ENCODE measurements around the gene MBD3L1.

MBD3L1 gene

DNA sequence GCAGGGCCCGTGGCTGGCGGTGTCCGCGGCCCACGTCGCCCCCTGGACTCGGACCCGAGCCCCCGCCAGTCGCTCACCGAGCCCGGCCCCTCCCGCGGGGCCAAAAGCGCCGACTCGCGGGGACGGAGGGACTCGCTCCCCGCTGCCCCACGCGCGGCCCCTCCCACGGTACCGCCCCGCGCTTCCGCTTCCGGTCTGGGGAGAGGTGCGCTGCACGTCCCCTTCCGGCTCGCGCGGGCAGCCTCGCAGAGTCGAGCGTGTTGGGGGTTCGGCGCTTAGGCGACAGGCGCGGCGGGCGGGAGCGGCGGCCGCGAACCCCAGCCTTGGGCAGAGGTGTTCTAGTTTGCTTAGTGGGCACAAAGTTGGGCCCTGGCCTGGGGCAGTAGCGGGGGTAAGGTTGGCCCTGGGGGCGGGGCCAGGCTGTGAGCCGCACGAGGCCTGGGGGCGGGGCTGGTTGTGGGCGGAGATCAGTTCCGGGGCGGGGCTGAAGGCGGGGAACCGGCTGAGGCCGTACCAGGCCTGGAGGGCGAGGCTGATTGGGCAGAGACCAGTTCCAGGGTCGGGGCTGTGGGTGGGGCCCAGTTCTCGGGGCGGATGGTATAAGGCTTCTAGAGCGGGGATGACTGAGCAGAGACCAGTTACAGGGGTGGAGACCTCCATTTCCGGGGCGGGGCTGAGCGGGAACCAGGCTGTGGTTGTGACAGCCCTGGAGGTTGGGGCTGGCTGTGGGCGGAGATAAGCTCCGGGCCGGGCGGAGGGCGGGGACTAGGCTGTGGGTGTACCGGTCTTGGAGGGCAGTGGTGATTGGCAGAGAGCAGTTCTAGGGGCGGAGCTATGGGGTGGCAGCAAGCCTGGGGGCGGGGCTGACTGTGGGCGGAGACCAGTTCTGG is at the start of gene MBD3L1, which contains the start of gene ZNF558:
Gene MBD3L1, plus strand, starts transcription at position 246 of the 890 bp plus-strand sequence. CDS start 10,302 bp downstream, outside the sequence.
Gene ZNF558, minus strand, starts transcription at position 173 of the 890 bp plus-strand sequence. CDS start 9,645 bp downstream, outside the sequence.
- no peak for DNase-seq

- no peak for DNase-seq
Observed at GRCh38 chr19:8794823-8795222, 37.4 kb upstream of the MBD3L1 start.

DNA sequence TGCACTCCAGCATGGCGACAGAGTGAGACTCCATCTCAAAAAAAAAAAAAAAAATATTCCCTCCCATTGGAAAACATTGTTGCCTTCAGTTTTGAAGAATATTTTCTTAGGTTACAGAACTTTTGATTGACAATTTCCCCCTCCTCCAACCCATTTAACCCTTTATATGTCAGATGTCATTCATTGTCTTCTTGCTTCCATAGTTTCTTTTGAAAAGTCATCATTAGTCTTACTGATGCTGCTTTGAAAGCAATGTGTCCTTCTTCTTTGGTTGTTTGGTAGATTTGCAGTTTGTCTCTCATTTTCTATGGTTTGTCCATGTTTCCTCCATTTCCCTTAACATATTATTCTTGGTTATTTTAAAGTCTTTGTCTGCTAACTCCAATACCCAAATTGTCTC is 25.5 kb upstream of the MBD3L1 start:
- no peak for DNase-seq

DNA sequence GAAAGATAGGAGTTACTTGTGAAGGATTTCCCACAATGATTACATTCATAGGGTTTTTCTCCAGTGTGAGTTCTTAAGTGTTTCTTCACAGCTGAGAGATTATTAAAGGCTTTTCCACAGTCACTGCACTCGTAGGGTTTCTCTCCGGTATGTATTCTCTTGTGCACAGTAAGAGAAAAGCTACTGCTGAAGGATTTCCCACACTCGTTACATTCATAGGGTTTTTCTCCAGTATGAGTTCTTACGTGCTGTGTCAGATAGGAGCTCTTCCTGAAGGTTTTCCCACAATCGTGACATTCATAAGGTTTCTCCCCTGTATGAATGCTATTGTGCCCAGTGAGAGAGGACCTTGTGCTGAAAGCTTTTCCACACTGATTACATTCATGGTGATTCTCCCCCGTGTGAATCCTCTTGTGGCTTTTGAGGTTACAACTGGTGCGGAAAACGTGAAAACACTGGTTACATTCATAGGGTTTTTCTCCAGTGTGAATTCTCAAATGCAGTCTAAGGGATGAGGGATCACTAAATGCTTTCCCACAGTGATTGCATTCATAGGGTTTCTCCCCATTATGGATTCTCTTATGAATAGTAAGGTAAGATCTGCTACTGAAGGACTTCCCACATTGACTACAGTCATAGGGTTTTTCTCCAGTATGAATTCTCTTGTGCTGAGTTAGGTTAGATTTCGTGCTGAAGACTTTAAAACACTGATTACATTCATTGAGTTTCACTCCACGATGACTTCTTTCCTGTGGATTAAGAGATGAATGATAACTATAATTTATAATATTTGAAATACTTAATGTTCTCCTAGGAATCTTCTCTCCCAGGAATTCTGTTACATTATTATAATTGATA is 20.6 kb upstream of the MBD3L1 start:
- no peak for DNase-seq

- DNase-seq, result no peak
Observed at GRCh38 chr19:8814176-8814575, 18.0 kb upstream of the MBD3L1 start.

DNA sequence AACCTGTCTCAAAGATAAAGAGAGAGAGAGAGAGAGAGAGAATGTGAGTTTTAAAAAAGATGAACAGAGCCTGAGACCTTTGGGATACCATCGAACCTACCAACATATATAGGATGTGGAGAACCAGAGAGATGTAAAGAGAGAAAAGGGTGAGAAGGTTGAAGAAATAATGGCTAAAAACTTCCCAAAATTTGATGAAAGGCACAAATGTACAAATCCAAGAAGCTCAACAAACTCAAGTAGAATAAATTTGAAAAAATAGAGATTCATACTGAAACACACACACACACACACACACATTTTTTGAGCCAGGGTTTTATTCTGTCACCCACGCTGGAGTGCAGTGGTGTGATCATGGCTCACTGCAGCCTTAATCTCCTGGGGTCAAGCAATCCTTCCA is 16.4 kb upstream of the MBD3L1 start:
- no peak for DNase-seq

- no peak for DNase-seq
Observed at GRCh38 chr19:8820234-8820633, 11.9 kb upstream of the MBD3L1 start.

DNA sequence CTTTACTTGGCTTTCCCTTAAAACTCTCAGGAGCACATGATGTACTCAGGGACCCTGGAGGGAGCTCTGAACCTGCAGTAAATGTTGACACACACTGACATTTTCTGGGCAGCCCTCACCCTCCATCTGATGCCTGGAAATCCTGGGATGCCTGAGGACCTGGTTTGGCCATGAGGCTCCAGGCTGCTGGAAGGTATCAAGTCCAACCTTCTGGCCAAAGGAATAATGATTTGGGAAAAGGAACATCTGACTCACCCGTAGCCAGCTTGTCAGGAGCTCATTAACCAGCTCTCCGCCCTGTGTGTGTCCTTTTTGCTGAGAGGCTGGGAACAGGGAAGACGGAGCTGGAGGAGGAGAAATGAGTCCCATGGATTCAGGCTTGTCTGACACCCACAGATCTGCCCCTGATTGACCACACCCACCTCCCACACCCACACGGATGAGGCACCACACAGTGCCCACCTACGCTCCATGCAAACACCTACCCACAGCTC is 10.4 kb upstream of the MBD3L1 start:
- DNase-seq, result no peak

- DNase-seq, result no peak
Observed at GRCh38 chr19:8826371-8826770, 5.8 kb upstream of the MBD3L1 start.

DNA sequence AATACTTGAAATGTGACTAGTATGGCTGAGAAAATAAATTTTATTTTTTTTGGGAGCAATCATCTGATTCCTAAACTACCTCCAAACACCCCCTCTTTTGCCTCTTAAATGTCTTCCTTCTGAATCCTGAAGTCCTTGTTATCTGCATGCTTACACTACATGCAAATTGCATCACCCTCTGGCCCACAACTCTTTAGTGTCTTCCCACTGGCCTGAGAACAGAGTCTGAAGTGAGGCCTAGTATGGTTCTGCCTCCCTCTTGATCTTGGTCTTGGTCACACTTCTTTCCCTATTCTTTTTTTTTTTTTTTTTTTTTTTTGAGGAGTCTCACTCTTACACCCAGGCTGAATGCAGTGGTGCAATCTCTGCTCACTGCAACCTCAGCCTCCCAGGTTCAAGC is 4.9 kb upstream of the MBD3L1 start:
- no peak for DNase-seq

DNA sequence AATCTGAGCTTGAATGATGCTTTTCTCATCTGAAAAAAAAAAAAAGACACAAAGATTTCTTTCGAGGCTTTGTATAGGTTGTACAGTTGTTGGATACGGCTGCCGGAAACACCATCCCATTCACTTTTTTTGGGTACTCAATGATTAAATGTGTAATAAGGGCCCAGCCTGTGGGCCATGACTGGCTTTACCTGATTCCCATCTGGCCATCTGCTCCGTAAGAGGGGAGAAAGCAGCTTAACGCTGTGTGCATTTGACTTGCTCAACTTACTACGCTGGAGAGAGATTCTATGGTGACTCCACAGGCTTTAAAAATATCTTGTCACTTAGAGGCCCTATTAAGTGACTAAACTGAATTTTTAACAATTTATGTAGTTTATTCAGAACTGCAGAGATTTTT is 804 bp upstream of the MBD3L1 start:
- no peak for DNase-seq

DNA sequence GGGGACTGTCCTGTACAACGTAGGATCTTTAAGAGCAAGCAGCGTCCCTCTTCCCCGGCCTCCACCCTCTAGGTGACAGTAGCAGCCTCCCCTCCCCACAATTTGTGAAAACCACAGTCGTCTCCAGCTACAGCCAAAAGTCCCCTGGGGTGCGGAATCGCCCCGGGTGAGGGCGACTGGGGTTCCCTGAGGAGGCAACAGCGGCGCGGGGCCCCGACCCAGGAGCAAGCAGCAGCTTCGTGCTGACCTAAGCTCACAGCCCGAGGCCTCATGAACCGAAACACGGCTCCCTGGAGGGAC is 395 bp upstream of the MBD3L1 start:
- DNase-seq, result no peak

DNA sequence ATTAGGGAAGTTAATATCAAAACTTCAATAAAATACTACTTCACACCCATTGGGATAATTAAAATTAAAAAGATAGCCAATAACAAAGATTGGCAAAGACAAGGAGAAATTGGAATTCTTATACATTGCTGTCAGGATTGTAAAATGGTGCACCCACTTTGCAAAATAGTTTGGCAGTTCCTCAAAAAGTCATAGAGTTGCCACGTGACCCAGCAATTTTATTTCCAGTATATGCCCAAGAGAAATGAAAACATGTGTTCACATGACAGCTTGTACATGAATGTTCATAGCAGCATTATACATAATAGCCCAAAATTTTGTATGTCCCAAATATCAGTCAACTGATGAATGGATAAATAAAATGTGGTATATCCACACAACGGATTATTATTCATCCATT is 3.3 kb downstream of the MBD3L1 start:
- no peak for DNase-seq

GRCh38 chr19:8835877-8836276 is 3.7 kb downstream of the MBD3L1 start:
- DNase-seq, result no peak

DNA sequence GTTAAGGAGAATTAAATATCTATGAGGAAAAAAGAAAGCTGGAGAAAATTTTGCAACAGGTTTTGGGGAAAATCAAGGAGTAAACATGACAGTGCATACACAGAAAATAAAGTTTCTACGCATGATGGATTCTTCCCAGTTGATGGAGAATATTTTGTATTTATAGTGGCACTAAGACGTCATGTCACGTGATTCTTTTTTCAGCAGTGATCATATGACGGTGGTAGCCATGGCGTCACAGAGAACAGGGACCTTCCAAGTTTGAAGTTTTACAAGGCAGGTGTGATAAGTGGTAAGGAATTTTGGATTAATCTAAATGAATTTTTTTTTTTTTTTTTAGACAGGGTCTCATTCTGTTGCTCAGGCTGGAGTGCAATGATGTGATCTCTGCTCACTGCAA is 8.5 kb downstream of the MBD3L1 start:
- DNase-seq, result no peak

- no peak for DNase-seq
Observed at GRCh38 chr19:8846819-8847218, 14.6 kb downstream of the MBD3L1 start.

DNA sequence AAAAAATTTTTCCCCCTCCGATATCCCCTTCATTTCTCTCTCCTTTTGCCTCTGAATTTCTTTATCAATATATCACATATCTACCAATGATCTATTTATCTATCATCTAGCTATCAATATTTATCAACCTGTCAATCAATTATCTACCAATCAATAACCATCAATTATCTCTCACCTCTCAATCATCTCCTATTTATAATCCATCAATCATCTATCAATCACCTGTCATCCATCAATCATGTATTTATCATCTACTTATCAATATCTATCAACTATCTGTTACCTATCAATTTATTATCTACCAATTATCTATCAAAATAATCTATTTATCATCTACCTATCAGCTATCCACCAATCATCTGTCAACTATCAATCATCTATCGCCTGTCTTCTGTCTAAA is 17.1 kb downstream of the MBD3L1 start:
- DNase-seq, result no peak

GRCh38 chr19:8850488-8850887 is 18.3 kb downstream of the MBD3L1 start:
- DNase-seq, result no peak

- DNase-seq, result no peak
Observed at GRCh38 chr19:8858260-8858659, 26.1 kb downstream of the MBD3L1 start.

DNA sequence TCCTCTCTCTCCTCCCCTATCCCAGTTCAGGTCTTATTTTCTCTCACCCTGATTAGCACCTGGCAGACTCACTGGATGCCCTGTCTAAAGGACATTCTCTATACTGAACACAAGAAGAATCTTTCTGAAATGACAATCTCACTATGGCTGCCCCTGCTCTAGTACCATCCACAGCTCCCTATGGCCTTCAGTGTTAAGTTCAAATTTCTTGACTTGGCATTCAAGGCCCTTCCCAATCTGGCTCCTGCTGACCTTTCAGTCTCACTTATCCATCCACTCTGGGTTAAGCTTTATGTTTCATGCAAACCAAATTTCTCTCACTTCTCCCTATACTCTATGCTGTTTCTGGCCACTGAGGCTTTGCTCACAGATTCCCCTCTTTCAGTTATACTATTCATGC is 34.2 kb downstream of the MBD3L1 start:
- no peak for DNase-seq

DNA sequence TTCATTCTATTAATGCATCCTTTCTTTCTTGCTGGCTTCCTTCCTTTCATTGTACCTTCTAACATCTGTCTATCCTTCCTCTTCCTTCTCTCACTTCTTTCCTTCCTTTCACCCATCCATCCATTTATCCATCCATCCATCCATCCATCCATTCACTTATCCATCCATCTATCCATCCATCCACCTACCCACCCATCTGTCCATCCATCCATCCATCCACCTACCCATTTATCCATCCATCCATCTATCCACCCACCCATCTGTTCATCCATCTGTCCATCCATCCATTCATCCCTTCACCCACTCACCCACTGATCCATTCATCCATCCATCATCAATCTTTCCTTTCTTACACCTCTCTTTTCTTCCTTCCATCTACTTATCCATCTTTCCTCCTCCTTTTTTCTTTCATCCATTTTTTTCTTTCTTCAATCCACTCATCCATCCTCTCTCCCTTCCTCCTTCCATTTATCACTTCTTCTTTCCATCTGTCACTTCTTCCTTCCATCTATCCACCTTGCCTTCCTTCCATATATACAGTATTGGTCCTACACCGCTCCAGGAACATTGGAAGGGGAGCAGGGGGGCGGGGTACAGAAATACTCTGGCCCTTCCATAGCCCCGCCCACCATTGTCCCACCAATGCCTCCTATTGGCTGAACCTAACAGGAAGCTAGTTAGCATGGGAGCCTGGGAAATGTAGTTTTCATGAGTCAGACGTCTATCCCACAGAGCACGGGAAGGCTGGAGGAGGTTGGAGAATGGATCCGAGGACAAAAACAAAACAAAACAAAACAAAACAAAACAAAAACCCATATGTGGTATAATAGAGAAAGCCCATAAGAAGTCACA is 45.9 kb downstream of the MBD3L1 start:
- no peak for DNase-seq

DNA sequence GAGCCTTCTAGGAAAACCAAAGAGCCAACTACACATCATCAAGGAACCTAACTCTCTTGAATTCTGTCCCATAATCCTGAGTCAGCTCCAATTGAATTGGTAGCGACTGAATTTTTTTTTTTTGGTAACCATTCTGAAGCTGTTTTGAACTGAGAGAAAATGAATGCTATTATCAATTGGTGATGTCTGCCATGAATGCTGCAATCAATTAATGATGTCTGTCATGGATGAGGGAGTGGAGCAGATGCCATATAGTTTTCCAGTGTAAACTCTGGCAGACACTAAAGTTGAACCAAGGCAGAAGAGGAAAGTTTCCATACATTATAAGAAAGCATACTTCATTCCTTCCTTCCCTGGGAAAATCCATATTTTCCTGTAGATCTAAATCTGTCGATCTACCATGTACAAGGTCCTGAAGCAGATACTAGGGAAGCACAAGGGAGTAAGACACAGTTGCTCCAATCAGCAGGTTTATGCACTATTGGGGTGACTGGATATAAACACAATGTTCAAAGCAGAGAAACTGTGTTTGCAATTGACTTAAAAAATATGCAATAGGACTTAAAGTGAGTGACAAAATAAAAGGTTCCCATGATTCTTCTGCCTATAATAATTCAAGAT is 48.8 kb downstream of the MBD3L1 start:
- no peak for DNase-seq

Measured in DMS153 (cell line).